ENCODE measurements around the gene VPS33B.

The VPS33B gene

DNA sequence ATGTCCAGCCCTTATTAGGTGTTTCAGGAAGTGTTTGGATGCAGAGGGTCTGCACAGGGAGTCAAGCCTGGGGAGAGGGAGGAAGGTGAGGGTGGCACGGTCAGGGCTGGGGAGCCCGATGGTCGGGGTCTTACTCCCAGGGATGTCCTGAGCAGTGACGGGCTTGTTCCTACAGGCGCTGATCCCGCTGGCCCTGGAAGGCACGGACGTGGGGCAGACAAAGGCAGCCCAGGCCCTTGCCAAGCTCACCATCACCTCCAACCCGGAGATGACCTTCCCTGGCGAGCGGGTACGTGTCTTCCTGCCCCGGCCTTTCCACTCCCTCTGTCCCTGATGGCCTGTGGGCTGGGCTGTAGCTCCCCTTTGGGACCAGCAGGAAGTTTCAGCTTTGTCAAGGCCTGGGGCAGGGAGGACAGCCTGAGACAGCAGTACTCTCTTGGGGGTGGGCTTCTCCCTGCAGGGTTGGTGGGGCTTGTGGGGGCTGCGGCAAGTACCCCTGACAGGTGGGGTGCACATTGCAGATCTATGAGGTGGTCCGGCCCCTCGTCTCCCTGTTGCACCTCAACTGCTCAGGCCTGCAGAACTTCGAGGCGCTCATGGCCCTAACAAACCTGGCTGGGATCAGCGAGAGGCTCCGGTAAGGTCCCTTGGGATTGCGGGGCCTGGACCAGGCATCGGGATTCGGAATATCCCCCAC, 72.3 kb downstream of the VPS33B start:
- DNase-seq (ENCODE audit: low spot score): no peak

Data from left forelimb (tissue), 1 donor.